ENCODE data around the gene ARHGEF7.

DNA sequence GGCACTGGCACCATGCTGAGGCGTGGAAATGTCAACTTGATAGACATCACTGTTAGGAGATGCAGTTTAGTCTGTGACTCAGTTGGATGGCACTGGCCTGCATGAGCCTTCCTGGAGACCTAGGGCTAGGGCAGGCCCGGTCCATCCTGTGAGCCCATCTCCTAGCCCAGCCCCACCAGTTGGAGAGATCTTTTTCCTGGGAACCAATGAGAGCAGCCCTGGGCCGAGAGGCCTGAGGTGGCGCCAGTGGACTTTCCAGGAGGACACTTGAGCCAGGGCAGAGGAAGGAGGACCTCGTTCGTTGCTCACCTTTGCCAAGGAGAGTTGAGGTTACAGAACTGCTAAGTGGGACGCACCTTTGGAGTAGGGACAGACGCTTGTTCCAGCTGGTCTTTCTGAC is 104.8 kb downstream of the ARHGEF7 start:
- TF ChIP-seq ZNF274 (IDR thresholded peaks at IDR 0.05; ENCODE audit: low read depth, low read length) = no peak
- TF ChIP-seq YY1 (IDR thresholded peaks at IDR 0.05; ENCODE audit: insufficient read depth, insufficient read length) = no peak
- TF ChIP-seq SUZ12 (IDR thresholded peaks at IDR 0.05; ENCODE audit: extremely low read depth, insufficient read depth, insufficient read length) = no peak
